GM18867 (cell line): Measurements from ENCODE around the gene CENPC.
"Not testable (repeated sequence)": the region's sequence is repeated elsewhere in the genome, so short reads cannot be mapped to it uniquely, and the experiment has no call there.

Source experiments
- ATAC-seq: cut with Tn5 transposase; IDR thresholded peaks from one replicate; pipeline ENCODE4 v1.9.1; 2021; ENCODE audit warnings: mild to moderate bottlenecking, moderate library complexity; ENCODE audit not compliant: unreplicated experiment

CENPC gene

DNA sequence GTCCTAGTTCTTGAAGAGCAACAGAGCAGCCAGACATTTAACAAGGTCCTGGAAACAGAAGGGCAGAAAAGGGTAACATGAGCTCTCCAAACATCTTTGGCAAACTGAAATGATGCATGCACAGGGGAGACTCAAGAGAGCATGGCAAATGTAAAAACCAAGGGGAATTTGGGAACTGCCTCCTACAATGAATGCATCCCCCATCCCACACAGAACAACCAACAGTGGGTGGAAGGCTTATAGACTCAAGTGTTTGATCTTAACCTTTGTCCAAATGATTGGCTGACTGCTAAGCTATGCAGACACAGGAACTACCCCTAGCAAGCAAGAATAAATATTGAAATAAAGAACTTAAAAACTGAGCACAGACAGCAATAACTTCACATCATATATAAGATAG, 74.4 kb downstream of the CENPC start:
- no peak for ATAC-seq

DNA sequence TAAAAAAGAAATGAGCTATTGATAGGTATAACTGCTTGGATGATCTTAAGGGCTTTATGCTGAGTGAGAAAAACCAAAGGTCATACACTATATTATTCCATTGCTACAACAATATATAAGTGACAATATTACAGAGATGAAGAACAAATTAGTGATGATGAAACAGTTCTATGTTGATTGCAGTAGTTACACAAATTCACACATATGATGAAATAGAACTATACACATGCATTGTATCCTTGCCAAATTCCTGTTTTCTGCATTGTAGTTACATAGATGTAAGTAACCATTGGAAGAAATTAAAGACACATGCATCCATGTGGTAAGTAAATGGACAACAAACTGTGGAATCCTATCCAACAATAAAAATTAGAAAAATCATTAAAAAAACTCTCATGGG, 76.5 kb downstream of the CENPC start:
- no peak for ATAC-seq

DNA sequence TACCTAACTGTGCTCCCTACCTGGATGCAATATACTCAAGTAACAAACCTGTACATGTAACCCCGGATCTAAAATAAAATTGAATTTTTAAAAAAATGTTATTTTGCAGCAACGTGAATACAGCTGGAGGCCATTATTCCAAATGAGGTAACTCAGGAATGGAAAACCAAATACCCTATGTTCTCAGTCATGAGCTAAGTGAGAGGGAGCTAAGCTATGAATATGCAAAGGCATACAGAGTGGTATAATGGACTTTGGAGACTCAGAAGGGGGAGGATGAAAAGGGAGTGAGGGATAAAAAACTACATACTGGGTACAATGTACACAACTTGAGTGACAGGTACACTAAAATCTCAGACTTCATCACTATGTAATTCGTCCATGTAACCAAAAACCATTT, 78.6 kb downstream of the CENPC start:
- ATAC-seq = no peak

DNA sequence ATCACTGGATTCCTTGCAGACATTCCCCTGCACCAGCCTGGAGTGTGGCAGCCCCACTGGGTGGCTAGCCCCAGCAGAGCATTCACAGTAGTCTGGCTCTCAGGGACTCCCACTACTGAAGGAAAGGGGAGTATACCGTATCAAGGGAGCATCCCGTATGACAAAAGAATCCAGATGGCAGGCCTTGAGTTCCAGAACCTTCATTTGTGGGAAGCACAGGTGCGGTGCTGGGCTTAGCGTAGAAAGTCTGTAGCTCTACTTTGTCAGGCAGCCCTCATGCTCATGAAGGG, 79.6 kb downstream of the CENPC start:
- no peak for ATAC-seq

DNA sequence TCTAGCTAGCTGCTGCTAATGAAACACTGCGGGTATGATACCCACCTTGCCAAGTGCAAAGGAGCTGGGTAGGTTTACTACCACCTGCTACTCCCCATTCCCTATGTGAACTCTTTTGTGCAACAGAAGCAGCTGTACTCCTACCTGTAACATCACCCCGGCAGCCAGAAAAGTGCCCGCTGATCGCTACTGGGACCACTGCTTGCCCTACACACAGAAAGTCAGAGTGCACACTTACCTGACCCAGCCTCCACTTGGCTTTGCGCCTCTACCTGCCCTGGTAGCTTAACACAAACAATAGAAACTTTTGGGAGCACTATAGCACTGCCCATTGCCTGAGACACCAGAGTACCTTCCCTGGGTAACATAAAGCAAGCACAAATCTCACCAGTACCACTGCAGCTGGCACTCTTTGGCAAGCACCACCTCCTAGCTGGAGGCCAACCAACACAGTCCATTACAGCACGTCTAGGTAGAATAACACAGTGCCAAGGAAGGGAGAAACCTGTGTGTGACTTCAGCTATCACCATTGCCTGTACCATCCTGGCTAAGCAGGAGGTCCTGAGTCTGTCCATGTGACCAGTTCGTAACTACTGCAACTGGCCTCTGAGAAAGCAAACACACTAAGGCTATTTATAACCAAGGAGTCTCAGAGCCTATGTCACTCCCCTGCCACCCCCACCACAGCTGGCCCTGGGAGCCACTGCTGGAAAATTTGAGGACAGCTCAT, 80.1 kb downstream of the CENPC start:
- no peak for ATAC-seq

DNA sequence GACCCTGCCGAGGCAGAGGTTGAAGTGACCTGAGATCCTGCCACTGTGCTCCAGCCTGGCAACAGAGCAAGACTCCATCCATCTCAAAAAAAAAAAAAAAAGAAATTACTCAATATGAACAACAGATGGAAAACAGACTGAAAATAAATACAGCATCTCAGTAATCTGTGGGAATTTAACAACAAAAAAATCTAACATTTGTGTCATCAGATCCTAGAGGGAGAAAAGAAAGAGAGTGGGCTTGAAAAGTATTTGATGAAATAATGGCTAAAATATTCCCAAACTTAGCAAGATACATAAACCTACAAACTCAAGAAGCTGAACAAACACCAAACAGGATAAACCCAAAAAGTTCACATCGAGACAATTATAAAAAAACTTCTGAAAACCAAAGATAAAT, 84.7 kb downstream of the CENPC start:
- ATAC-seq = no peak

DNA sequence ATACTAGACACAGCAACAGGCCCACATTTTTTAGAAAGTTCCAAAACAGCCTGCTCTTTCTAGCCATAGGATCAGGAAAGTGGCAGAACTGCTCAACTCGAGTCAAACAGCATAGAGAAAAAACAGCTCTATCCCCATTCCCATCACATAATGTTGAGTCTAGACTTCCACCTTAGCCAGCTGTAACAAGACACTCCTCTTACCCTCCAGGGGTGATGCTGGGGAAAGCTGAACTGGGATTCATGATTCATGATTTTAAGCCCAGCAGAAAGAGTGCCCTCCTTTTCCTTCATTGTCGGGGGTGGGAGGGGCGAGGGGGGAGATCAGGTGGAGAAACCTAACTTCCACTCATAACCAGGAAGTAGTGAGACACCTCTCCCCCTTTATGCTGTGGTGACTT, 86.1 kb downstream of the CENPC start:
- ATAC-seq = no peak

DNA sequence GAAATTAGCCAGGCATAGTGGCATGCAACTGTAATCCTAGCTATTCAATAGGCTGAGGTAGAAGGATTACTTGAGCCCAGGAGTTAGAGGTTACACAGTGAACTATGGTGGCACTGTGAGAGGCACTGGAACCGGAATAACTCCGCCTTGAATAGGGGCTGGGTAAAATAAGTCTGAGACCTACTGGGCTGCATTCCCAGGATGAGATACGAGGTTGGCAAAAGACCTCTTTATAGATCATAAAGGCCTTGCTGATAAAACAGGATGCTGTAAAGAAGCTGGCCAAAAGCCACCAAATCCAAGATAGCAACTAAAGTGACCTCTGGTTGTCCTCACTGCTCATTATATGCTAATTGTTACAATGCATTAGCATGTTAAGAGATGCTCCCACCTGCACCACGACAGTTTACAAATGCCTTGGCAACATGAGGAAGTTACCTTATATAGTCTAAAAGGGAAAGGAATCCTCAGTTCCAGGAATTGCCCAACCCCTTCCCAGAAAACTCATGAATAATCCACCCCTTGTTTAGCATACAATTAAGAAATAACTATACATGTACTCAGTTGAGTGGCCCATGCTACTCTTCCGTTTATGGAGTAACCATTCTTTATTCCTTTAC, 88.6 kb downstream of the CENPC start:
- ATAC-seq = no peak

DNA sequence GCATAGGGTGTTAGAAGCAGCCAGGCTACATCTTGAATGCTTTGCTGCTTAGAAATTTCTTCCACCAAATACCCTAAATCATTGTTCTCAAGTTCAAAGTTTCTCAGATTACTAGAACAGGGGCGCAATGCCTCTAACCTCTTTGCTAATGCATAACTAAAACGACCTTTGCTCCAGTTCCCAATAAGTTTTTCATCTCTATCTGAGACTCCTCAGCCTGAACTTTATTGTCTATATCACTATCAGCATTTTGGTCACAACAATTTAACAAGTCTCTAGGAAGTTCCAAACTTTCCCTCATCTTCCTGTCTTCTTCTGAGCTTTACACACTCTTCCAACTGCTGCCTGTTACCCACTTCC, 92.5 kb downstream of the CENPC start:
- ATAC-seq = not testable (repeated sequence)

DNA sequence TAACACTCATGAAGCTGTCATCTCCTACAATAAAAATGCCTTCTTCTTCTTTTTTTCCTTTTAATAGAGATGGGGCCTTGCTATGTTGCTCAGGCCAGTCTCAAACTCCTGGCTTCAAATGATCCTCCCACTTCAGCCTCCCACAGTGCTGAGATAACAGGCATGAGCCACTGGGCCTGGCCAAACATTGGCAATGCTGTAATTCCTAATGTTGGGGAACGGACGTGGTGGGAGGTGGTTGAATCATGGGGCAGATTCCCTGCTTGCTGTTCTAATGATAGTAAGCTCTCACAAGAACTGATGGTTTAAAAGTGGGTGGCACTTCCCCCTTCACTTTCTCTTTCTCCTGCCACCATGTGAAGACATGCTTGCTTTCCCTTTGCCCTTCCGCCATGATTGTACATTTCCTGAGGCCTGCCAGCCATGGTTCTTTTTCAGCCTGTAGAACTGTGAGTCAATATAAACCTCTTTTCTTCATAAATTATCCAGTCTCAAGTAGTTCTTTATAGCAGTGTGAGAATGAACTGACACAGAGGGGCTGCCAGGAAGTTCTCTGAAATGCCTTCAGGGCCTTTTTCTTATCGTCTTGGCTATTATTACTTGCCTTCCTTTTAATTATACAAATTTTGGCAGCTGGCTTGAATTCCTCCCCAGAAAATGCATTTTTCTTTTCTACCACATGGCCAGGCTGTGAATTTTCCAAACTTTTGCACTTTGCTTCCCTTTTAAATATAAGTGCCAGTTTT, 93.0 kb downstream of the CENPC start:
- no peak for ATAC-seq

DNA sequence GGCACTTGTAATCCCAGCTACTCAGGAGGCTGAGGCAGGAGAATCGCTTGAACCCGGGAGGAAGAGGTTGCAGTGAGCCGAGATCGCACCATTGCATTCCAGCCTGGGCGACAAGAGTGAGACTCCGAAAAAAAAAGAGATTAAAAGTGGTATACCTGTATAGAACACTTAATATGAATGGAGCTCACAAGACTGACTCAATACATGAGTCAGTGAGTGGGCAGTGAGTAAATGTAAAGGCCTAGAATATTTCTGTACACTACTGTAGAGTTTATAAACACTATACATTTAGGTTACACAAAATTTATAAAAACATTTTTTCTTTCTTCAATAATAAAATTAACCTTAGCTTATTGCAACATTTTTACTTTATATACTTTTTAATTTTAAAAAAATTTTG, 93.8 kb downstream of the CENPC start:
- no peak for ATAC-seq

DNA sequence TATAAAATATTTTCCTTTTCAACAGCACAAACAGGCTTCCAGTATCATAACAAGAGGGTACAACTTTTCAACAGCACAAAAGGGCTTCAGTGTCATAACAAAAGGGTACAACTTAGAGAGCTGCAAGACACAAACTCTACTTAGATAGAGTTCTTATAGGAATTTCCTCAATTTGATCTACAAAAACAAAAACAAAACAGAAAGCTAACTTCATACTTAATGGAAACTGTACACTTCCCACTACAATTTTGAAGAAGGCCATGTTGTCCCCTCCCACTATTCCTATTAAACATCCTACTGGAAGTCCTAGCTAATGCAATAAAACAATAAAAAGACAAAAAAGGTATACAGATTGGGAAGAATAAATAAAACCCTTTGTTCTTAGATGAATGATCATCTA, 96.7 kb downstream of the CENPC start:
- no peak for ATAC-seq

DNA sequence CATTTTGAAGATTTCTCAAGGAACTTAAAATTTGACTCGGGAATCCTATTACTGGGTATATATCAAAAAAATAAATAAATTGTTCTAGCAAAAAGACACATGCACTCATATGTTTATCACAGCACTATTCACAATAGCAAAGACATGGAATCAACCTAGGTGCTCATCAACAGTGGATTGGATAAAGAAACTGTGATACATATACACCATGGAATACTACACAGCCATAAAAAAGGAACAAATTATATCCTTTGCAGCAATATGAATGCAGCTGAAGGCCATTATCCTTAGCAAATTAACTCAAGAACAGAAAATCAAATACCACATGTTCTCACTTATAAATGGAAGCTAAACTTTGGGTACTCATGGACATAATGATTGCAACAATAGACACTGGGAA, 97.4 kb downstream of the CENPC start:
- no peak for ATAC-seq

DNA sequence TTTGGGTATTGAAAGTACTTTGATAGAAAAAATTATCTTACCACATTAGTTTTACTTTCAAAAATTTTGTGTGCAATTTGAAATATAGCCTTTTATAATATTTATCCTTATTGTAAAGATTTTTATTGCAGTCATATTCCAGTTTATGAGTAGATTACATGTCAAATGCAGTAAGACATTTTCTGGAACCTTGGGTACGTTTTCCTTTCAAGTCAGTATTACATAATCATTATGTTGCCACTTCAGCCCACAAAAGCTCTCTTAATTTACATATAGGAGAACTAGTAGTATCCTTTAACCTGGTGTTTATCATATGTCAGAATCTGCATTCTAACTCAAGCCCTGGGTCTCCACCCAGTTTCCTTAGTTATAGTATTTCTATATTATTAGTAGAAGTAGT, 98.5 kb downstream of the CENPC start:
- ATAC-seq = no peak

DNA sequence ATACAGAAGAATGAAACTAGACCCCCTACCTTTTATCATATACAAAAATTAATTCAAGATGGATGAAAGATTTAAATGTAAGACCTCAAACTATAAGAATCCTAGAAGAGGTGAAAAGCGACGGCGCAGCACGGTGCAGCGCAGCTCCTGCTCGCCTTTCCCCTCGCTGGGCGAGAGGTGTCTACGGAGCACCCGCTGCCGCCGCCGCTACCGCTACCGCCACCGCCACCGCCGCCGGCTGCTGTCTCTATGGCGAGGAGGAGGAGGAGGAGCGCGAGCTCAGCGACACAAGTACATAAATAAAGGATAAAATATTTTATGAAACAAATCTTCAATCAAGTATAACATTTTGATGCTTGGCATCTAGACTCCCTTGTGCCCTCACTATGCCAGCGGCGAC, 99.4 kb downstream of the CENPC start:
- not testable (repeated sequence) for ATAC-seq

DNA sequence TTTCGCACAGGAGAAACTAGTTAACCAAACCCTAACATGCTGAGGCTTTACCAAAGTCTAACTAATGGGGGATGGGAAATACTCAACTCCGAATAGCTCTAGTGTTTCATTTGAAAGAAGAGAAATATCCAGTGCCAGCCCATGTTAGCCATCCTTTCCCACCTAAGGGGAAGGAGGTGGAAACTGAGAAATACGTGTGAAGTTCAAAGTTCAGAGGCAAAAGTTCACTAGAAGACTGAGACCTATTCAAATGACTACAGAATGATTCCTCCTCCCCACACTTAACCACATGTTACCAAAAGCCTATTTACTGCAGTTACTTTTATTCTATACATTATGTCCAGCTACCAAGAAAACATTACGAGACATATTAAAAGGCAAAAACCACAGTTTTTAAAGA, 106.3 kb downstream of the CENPC start:
- ATAC-seq = no peak

DNA sequence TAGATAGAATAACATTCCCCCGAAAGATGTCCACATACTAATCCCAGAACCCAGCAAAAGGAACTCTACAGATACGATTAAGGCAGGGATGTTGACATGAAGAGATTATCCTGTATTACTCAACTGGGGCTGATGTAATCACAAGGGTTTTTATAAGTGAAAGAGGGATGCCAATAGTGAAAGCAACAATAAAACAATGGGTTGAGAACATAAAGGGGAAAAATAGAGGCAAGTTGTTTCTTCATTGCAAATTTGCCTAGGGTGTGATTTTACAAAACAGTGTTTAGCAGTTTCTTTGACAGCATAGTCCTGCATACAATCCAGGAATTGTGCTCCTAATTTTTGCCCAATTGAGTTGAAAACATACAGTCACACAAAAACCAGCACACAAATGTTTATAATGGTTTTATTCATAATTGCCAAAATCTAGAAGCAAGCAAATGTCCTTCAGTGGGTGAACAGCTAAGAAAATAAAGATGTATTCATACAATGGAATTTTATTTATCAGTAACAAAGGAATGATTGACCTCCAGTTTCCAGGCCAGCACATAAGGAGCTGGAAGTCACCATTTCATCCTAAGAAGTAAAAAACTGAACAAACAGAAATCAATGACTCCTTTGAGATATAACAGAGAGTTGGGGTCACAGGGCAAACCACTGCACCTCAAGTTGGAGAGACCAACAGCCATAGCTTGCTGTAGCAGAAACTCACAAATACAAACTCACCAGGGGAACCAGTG, 107.2 kb downstream of the CENPC start:
- no peak for ATAC-seq

DNA sequence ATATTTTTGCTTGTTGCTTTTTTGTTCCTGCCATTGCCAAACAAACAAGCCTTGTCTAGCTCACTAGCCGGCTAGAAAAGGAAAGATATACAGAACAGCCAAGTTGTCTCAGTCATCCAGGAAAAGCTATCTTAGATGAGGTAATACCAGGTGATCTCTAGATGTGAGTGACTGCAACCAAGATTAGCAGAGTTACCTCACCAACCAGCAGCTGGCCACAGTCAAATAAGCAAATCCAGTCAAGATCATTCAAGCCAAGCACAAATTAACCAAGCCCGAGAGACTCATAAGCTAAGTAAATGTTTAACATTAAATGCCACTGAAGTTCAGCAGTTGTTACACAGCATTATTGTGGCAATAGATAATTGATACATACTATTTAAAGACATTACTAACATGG, 108.6 kb downstream of the CENPC start:
- ATAC-seq = peak; percentile 75

DNA sequence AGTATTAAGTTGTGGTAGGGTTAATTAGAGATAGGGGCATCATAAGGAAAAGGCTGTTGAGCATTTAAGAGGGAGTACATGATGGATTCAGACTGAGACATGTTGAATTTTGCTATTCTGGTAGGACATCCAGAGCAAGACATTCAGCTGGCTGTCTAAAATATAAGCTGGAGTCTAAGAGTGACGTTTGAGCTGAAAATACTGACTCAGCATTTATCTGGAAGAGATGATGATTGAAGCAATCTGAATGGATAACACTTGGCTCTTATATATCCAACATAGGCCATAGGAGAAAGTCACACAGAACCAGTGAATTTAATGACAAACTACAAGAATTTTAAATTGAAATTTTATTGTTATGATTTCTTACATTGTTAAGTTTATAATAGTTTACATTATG, 114.3 kb downstream of the CENPC start:
- no peak for ATAC-seq

DNA sequence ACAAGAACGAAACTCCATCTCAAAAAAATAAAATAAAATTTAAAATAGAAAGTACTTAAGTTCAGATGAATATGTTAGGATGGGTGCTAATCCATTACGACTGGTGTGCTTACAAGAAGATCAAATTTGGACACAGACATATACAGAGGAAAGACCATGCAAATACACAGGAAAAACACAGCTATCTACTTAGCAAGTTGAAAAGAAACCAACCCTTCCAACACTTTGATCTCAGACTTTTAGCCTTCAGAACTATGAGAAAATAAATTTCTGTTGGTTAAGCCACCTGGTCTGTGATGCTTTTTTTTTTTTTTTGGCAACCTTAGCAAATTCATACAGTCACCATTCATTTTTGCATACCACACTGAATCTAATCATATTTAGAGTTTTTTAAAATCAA, 116.5 kb downstream of the CENPC start:
- no peak for ATAC-seq
